ENCODE results near the gene NR1H2. TPM values are rescaled to one million over a fixed set of nuclear protein-coding genes. Genes with fewer than 3 reads are reported as not detected.

The NR1H2 gene
- total and polyA plus RNA-seq, 4 donors = 30.4 to 58.1 (median 33.7) TPM

- Histone ChIP-seq H3K27ac (ENCODE audit: low read depth in 1 of 2, low read length in 2 of 2) (no peak overlapping the region), H3K36me3 (ENCODE audit: control insufficient read depth in 4 of 4, insufficient read depth in 3 of 4, low read depth in 1 of 4, low read length in 3 of 4) (peaks cover 15 to 49% (median 26%) of the 10 kb centered on the region in 4 donors), H3K9me3 (ENCODE audit: control insufficient read depth in 4 of 4, low read length in 3 of 4) (no peaks in the 10 kb centered on the region), H3K27me3 (ENCODE audit: control insufficient read depth in 4 of 4, insufficient read depth in 4 of 4, low read length in 3 of 4) (no peaks in the 10 kb centered on the region), H3K9ac (ENCODE audit: low read depth in 1 of 2, low read length in 2 of 2) (no peak overlapping the region), H3K4me1 (ENCODE audit: control insufficient read depth in 4 of 4, insufficient read depth in 4 of 4, low read length in 3 of 4) (peaks cover 0 to 3% (median 0%) of the 10 kb centered on the region in 4 donors), H3K4me3 (ENCODE audit: low read depth in 1 of 3, low read length in 3 of 3) (no peak overlapping the region)
- TF ChIP-seq HNF4G (IDR thresholded peaks at IDR 0.05) = no peak
- no peak for TF ChIP-seq SP1 (IDR thresholded peaks at IDR 0.05)
- TF ChIP-seq HNF4A (conservative IDR thresholded peaks at IDR 0.05) = no peak
- TF ChIP-seq RAD21 (IDR thresholded peaks at IDR 0.05) = no peak
- no peak for TF ChIP-seq ATF3 (IDR thresholded peaks at IDR 0.05)
- no peak for TF ChIP-seq REST (IDR thresholded peaks at IDR 0.05)
- no peak for TF ChIP-seq JUND (IDR thresholded peaks at IDR 0.05)
- TF ChIP-seq TAF1 (conservative IDR thresholded peaks at IDR 0.05) = no peak
- TF ChIP-seq ZBTB33 (IDR thresholded peaks at IDR 0.05) = no peak
- TF ChIP-seq YY1 (IDR thresholded peaks at IDR 0.05) = no peak
- no peak for TF ChIP-seq RXRA (IDR thresholded peaks at IDR 0.05)
- no peak for TF ChIP-seq EGR1 (IDR thresholded peaks at IDR 0.05; ENCODE audit: low read depth in 2 of 2)
- DNase-seq (ENCODE audit: low spot score) = no peak
- 96% methylated on average over 36 of the region's 36 CpGs for WGBS
Observed at GRCh38 chr19:50378169-50378862, 2.1 kb downstream of the NR1H2 start.

DNA sequence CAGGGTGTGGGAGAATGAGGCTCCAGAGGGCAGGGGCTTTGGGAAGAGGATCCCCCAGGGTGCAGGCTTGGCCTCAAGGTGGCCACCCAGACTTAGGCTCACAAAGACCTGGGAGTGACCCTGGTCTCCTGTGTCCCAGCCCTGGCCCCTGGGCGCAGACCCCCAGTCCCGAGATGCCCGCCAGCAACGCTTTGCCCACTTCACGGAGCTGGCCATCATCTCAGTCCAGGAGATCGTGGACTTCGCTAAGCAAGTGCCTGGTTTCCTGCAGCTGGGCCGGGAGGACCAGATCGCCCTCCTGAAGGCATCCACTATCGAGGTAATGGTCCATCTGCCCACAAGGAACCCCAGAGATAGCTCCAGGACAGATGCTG is 2.6 kb downstream of the NR1H2 start:
- no peak for DNase-seq (ENCODE audit: low spot score)
- peaks cover 0 to 3% (median 2%) of the 10 kb centered on the region in 4 donors for H3K4me1 ChIP-seq (ENCODE audit: control insufficient read depth in 4 of 4, insufficient read depth in 4 of 4, low read length in 3 of 4)
- WGBS = 95% methylated on average over 10 of the region's 10 CpGs
- no peaks in the 10 kb centered on the region for H3K9me3 ChIP-seq (ENCODE audit: control insufficient read depth in 4 of 4, low read length in 3 of 4)
- no peak overlapping the region for H3K9ac ChIP-seq (ENCODE audit: low read depth in 1 of 2, low read length in 2 of 2)
- no peaks in the 10 kb centered on the region for H3K27me3 ChIP-seq (ENCODE audit: control insufficient read depth in 4 of 4, insufficient read depth in 4 of 4, low read length in 3 of 4)
- no peak overlapping the region for H3K27ac ChIP-seq (ENCODE audit: low read depth in 1 of 2, low read length in 2 of 2)
- H3K4me3 ChIP-seq (ENCODE audit: low read depth in 1 of 3, low read length in 3 of 3) = no peak overlapping the region
- peaks cover 15 to 49% (median 26%) of the 10 kb centered on the region in 4 donors for H3K36me3 ChIP-seq (ENCODE audit: control insufficient read depth in 4 of 4, insufficient read depth in 3 of 4, low read depth in 1 of 4, low read length in 3 of 4)
- TF ChIP-seq JUND (IDR thresholded peaks at IDR 0.05) (no peak), RXRA (IDR thresholded peaks at IDR 0.05) (no peak), NR2F2 (IDR thresholded peaks at IDR 0.05) (no peak), SP1 (IDR thresholded peaks at IDR 0.05) (no peak), RAD21 (IDR thresholded peaks at IDR 0.05) (no peak), ZBTB33 (IDR thresholded peaks at IDR 0.05) (no peak), REST (IDR thresholded peaks at IDR 0.05) (no peak), TAF1 (conservative IDR thresholded peaks at IDR 0.05) (no peak), YY1 (IDR thresholded peaks at IDR 0.05) (no peak), FOXA1 (IDR thresholded peaks at IDR 0.05) (no peak), CTCF (IDR thresholded peaks at IDR 0.05; ENCODE audit: low read depth, low read length, missing input control) (no peak), GABPA (IDR thresholded peaks at IDR 0.05 in 1 of 2, conservative IDR thresholded peaks at IDR 0.05 in 1 of 2) (no peak), EGR1 (IDR thresholded peaks at IDR 0.05; ENCODE audit: low read depth in 2 of 2) (no peak)
- TF ChIP-seq, protein P1, sequence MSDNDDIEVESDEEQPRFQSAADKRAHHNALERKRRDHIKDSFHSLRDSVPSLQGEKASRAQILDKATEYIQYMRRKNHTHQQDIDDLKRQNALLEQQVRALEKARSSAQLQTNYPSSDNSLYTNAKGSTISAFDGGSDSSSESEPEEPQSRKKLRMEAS (IDR thresholded peaks at IDR 0.05) = no peak
